Measurements from ENCODE around the gene LHFPL5.

The LHFPL5 gene

GRCh38 chr6:35804996-35805736 is at the start of gene LHFPL5:
LHFPL5 (plus strand) TSS chr6:35805352; CDS start chr6:35805671, 319 bp downstream.
- DNase-seq (ENCODE audit: low read depth, low spot score), result peak; percentile 89

- peak; percentile 77 for DNase-seq (ENCODE audit: low read depth, low spot score)
Observed at GRCh38 chr6:35757456-35758123, 47.6 kb upstream of the LHFPL5 start.

GRCh38 chr6:35759426-35759825 is 45.7 kb upstream of the LHFPL5 start:
- DNase-seq (ENCODE audit: low read depth, low spot score), result no peak

- DNase-seq (ENCODE audit: low read depth, low spot score), result no peak
Observed at GRCh38 chr6:35765739-35766138, 39.4 kb upstream of the LHFPL5 start.

- DNase-seq (ENCODE audit: low read depth, low spot score), result no peak
Observed at GRCh38 chr6:35769211-35769610, 35.9 kb upstream of the LHFPL5 start.

GRCh38 chr6:35771343-35771627 is 33.9 kb upstream of the LHFPL5 start:
- no peak for DNase-seq (ENCODE audit: low read depth, low spot score)

GRCh38 chr6:35774116-35774794 is 30.9 kb upstream of the LHFPL5 start:
- DNase-seq (ENCODE audit: low read depth, low spot score), result no peak

- no peak for DNase-seq (ENCODE audit: low read depth, low spot score)
Observed at GRCh38 chr6:35775031-35775430, 30.1 kb upstream of the LHFPL5 start.

GRCh38 chr6:35776364-35777215 is 28.6 kb upstream of the LHFPL5 start, which contains the start of gene CLPSL2:
CLPSL2 (plus strand) TSS chr6:35776598; CDS start chr6:35776619, 21 bp downstream.
- DNase-seq (ENCODE audit: low read depth, low spot score), result peak; percentile 90

- DNase-seq (ENCODE audit: low read depth, low spot score), result no peak
Observed at GRCh38 chr6:35777356-35778102, 27.6 kb upstream of the LHFPL5 start.

GRCh38 chr6:35778437-35778836 is 26.7 kb upstream of the LHFPL5 start:
- no peak for DNase-seq (ENCODE audit: low read depth, low spot score)

GRCh38 chr6:35780719-35781118 is 24.4 kb upstream of the LHFPL5 start, which contains the start of gene CLPSL1:
CLPSL1 (plus strand) TSS chr6:35781019; CDS start chr6:35781111, 92 bp downstream.
- no peak for DNase-seq (ENCODE audit: low read depth, low spot score)

- DNase-seq (ENCODE audit: low read depth, low spot score), result no peak
Observed at GRCh38 chr6:35781290-35781689, 23.9 kb upstream of the LHFPL5 start.

GRCh38 chr6:35782424-35782823 is 22.7 kb upstream of the LHFPL5 start:
- DNase-seq (ENCODE audit: low read depth, low spot score), result no peak

- DNase-seq (ENCODE audit: low read depth, low spot score), result no peak
Observed at GRCh38 chr6:35784200-35784599, 21.0 kb upstream of the LHFPL5 start.

- no peak for DNase-seq (ENCODE audit: low read depth, low spot score)
Observed at GRCh38 chr6:35786272-35786671, 18.9 kb upstream of the LHFPL5 start.

- DNase-seq (ENCODE audit: low read depth, low spot score), result peak; percentile 69
Observed at GRCh38 chr6:35786810-35787209, 18.3 kb upstream of the LHFPL5 start.

GRCh38 chr6:35787266-35788218 is 17.6 kb upstream of the LHFPL5 start:
- no peak for DNase-seq (ENCODE audit: low read depth, low spot score)

- DNase-seq (ENCODE audit: low read depth, low spot score), result no peak
Observed at GRCh38 chr6:35788423-35788982, 16.6 kb upstream of the LHFPL5 start.

Measured in ELF-1 (cell line).